Esophagus squamous epithelium (tissue), 5 donors: ENCODE results near the gene ETS2. TPM values are rescaled to one million over a fixed set of nuclear protein-coding genes. Genes with fewer than 3 reads are reported as not detected.
A peak's percentile ranks its signal among the peaks of the same experiment; 100 is the strongest.

ENCODE experiments used
- DNase-seq: peaks from one replicate; lab custom pipeline; 2025; lab: John Stamatoyannopoulos, UW
- H3K27ac ChIP-seq, 4 donors: fragments of 200-600 bp; sonication (generic); one replicate each; pipeline ENCODE4 v1.5.1; 2016 to 2019; ENCODE audit warnings: mild to moderate bottlenecking in 1 of 4
- H3K27me3 ChIP-seq, 4 donors: fragments of 200-600 bp; sonication (generic); 1 replicate in 3 of 4; 2 replicates in 1 of 4; pipeline versions ENCODE4 v1.5.1 to v1.6.0; 2017 to 2021; ENCODE audit warnings: antibody characterized with exemption in 1 of 4
- H3K36me3 ChIP-seq, 3 donors: fragments of 200-600 bp; sonication (generic); one replicate each; pipeline ENCODE4 v1.5.1; 2016 to 2019
- H3K4me1 ChIP-seq, 3 donors: fragments of 200-600 bp; sonication (generic); one replicate each; pipeline ENCODE4 v1.5.1; 2017 to 2019
- H3K4me3 ChIP-seq, 4 donors: fragments of 200-600 bp; sonication (generic); 1 replicate in 3 of 4; 2 replicates in 1 of 4; pipeline ENCODE4 v1.5.1; 2016 to 2019; ENCODE audit warnings: mild to moderate bottlenecking in 2 of 4, moderate library complexity in 1 of 4
- H3K9me3 ChIP-seq, 3 donors: fragments of 200-600 bp; sonication (generic); one replicate each; pipeline ENCODE4 v1.5.1; 2016 to 2019
- CTCF ChIP-seq, 6 experiments: fragments of 450-650 bp in 4 of 6; fragments of 200-600 bp in 2 of 6; sonication (generic) in 2 of 6; IDR thresholded peaks; one replicate each; pipeline ENCODE4 v1.5.1; 2016 to 2019; ENCODE audit warnings: antibody characterized with exemption in 6 of 6, mild to moderate bottlenecking in 4 of 6, moderate library complexity in 4 of 6
- POLR2A ChIP-seq, 4 donors: fragments of 450-650 bp; IDR thresholded peaks; one replicate each; pipeline ENCODE4 v1.6.1; 2017; ENCODE audit warnings: antibody characterized with exemption in 4 of 4, mild to moderate bottlenecking in 4 of 4, moderate library complexity in 3 of 4
- WGBS, 2 donors: methylation state at CpG; one replicate each; pipeline ENCODE4 v1.1.5; 2018; 5-methylcytosine and 5-hydroxymethylcytosine counted together
- intact Hi-C: fragments of 100-400 bp; cut with DNase I; formaldehyde crosslinking; loops from one replicate; pipeline ENCODE4 v1.15.0; 2022
- total RNA-seq, 4 donors: library from RNA; depleted of rRNA; stranded (reverse); fragments of >200 nt; gene quantifications; one replicate each; pipeline ENCODE4 v1.1.0, GENCODE V29; 2016
- donor health status: DM: yes; HTN: yes; CAD: no.

The ETS2 gene
- total RNA-seq, 4 donors from 2014 or later: 67.5 to 118 (median 78.8) TPM

DNA sequence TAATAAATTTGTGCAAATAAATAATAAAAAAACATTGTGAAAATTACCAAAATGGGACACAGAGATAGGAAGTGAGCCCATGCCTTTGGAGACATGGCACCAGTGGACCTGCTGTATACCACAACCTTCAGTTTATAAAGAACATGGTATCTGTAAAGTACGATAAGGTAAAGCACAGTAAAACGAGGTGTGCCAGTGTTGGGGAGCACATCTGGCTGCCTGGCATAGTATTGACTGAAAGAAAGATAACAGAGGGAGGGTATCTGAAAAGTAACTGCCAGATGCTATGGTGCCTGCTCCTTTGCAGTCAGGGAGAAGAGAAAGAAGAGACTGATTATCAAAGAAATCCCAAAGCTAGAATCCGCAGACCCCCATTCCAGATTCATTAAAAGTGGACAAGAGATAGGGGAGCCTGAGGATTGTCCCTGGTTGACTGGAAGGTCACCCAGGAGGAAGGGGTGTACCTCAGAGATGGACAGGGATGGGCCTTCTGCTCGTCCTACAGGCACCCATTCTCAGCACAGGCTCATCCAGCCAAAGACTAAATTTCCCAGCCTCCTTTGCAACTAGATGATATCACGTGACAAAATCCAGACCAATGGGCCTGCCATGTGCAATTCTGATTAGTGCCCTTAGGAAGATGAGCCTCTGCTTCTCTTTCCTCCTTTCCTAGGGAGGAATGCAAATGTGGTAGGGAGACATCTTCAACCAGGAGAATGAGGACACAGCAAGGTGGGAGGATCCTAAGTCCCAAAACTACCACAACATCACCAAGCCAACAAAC is 12.9 kb upstream of the ETS2 start:
- H3K4me3 ChIP-seq: no peak overlapping the region
- no peak for DNase-seq
- H3K4me1 ChIP-seq: peaks cover 2 to 49% (median 12%) of the 10 kb centered on the region in 3 donors
- intact Hi-C loops: no loop called here
- H3K27me3 ChIP-seq: no peaks in the 10 kb centered on the region
- H3K27ac ChIP-seq: no peak overlapping the region
- WGBS, 2 donors: 88 to 90% methylated on average over 5 of the region's 5 CpGs
- no peaks in the 10 kb centered on the region for H3K9me3 ChIP-seq
- H3K36me3 ChIP-seq: no peaks in the 10 kb centered on the region
- TF ChIP-seq CTCF (IDR thresholded peaks at IDR 0.05): no peak
- TF ChIP-seq POLR2A (IDR thresholded peaks at IDR 0.05): no peak

GRCh38 chr21:38793926-38794713 is 11.6 kb upstream of the ETS2 start:
- H3K4me3 ChIP-seq: no peak overlapping the region
- H3K4me1 ChIP-seq: peaks cover 0 to 53% (median 11%) of the 10 kb centered on the region in 3 donors
- 80 to 84% methylated on average over 15 of the region's 16 CpGs for WGBS, 2 donors
- H3K9me3 ChIP-seq: no peaks in the 10 kb centered on the region
- no peaks in the 10 kb centered on the region for H3K27me3 ChIP-seq
- no peaks in the 10 kb centered on the region for H3K36me3 ChIP-seq
- TF ChIP-seq CTCF (IDR thresholded peaks at IDR 0.05) (no peak), POLR2A (IDR thresholded peaks at IDR 0.05) (no peak)
- intact Hi-C loops: no loop called here
- no peak for DNase-seq
- no peak overlapping the region for H3K27ac ChIP-seq

DNA sequence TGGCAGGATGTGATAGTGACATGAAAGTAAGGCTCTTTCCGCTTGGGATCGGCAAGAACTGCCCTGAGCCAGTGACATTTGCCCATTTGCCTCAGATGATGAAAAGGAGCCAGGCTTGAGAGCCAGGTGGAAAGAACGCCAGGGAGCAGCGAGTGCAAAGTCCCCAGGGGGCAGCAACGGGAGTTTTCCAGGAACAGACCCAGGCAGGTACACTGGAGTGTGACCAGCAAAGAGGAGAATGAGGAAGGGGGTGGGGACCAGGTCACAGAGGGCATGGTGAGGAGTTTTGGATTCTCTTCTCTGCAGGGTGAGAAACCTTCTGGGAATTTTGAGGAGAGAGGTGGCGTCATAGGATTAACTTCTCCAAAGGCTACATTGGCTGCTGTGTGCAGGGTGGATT is 10.8 kb upstream of the ETS2 start:
- Histone ChIP-seq H3K27ac (no peak overlapping the region), H3K36me3 (no peaks in the 10 kb centered on the region), H3K4me1 (peaks cover 0 to 58% (median 11%) of the 10 kb centered on the region in 3 donors), H3K27me3 (no peaks in the 10 kb centered on the region), H3K4me3 (no peak overlapping the region), H3K9me3 (no peaks in the 10 kb centered on the region)
- DNase-seq: no peak
- 44 to 48% methylated on average over 6 of the region's 6 CpGs for WGBS, 2 donors
- no peak for TF ChIP-seq POLR2A (IDR thresholded peaks at IDR 0.05)
- TF ChIP-seq CTCF (IDR thresholded peaks at IDR 0.05): no peak
- intact Hi-C loops: no loop called here

GRCh38 chr21:38795475-38795874 is 10.3 kb upstream of the ETS2 start:
- Histone ChIP-seq H3K4me1 (peaks cover 0 to 63% (median 13%) of the 10 kb centered on the region in 3 donors), H3K9me3 (no peaks in the 10 kb centered on the region), H3K4me3 (no peak overlapping the region), H3K36me3 (no peaks in the 10 kb centered on the region), H3K27ac (no peak overlapping the region), H3K27me3 (no peaks in the 10 kb centered on the region)
- TF ChIP-seq CTCF (IDR thresholded peaks at IDR 0.05) (no peak), POLR2A (IDR thresholded peaks at IDR 0.05) (no peak)
- intact Hi-C loops: no loop called here
- DNase-seq: no peak
- 84 to 93% methylated on average over 3 to 8 of the region's 8 CpGs for WGBS, 2 donors

DNA sequence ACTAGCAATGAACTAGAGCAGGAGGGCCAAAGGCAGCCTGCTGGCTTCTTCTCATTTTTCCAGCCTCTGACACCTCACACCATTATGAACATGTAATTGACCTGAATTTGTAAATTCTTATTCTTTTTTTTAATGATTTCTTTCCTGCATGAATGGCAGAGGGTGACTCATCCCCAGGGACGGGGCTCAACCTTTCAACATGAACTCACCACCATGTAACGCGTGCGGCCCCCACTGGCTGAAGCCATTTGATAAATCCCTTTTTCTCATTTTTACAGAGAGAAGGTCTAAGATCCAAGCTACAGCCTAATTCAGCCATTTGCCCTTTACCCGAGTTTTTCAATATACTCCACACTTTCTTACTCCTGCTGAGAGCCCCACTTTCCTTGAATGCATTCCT is 9.3 kb upstream of the ETS2 start:
- no peak for DNase-seq
- Histone ChIP-seq H3K27ac (peak overlapping the region in 1 of 4 donors; percentile 30), H3K9me3 (no peaks in the 10 kb centered on the region), H3K4me3 (no peak overlapping the region), H3K27me3 (no peaks in the 10 kb centered on the region), H3K36me3 (no peaks in the 10 kb centered on the region), H3K4me1 (peaks cover 4 to 69% (median 17%) of the 10 kb centered on the region in 3 donors)
- intact Hi-C loops: no loop called here
- TF ChIP-seq CTCF (IDR thresholded peaks at IDR 0.05): no peak
- TF ChIP-seq POLR2A (IDR thresholded peaks at IDR 0.05): no peak
- 40 to 73% methylated on average over 5 of the region's 5 CpGs for WGBS, 2 donors
